H9 (cell line): Measurements from ENCODE around the gene UMAD1. TPM values are rescaled to one million over a fixed set of nuclear protein-coding genes. Genes with fewer than 3 reads are reported as not detected.

Experiments
- DNase-seq: peaks from one replicate; pipeline ENCODE4 v3.0.0-alpha.2; 2017
- H2AFZ ChIP-seq: one replicate; pipeline ENCODE4 v1.6.1; 2013; ENCODE audit warnings: mild to moderate bottlenecking, low read length, control low read depth, moderate library complexity
- H2AK5ac ChIP-seq: 2 replicates; pipeline ENCODE4 v1.6.1; 2013; ENCODE audit warnings: low read length, control low read depth, mixed read lengths; ENCODE audit not compliant: insufficient read length
- H2BK120ac ChIP-seq: one replicate; pipeline ENCODE4 v1.6.1; 2013; ENCODE audit warnings: low read depth, mild to moderate bottlenecking, low read length, control low read depth, inconsistent platforms; ENCODE audit not compliant: poor library complexity, severe bottlenecking
- H2BK12ac ChIP-seq: 2 replicates; pipeline ENCODE4 v1.6.1; 2013; ENCODE audit warnings: low read length, control low read depth, mixed read lengths, low read depth; ENCODE audit not compliant: insufficient read length
- H2BK15ac ChIP-seq: 2 replicates; pipeline ENCODE4 v1.6.1; 2013; ENCODE audit warnings: low read depth, low read length, control low read depth
- H2BK20ac ChIP-seq: one replicate; pipeline ENCODE4 v1.6.1; 2013; ENCODE audit warnings: low read depth, mild to moderate bottlenecking, low read length, control low read depth, inconsistent platforms; ENCODE audit not compliant: poor library complexity, severe bottlenecking
- H2BK5ac ChIP-seq: 2 replicates; pipeline ENCODE4 v1.6.1; 2013; ENCODE audit warnings: low read length, control low read depth, mixed read lengths; ENCODE audit not compliant: insufficient read length
- H3K14ac ChIP-seq: 2 replicates; pipeline ENCODE4 v1.6.1; 2013; ENCODE audit warnings: low read length, control low read depth; ENCODE audit not compliant: insufficient read depth
- H3K18ac ChIP-seq: 2 replicates; pipeline ENCODE4 v1.6.1; 2013; ENCODE audit warnings: low read depth, mild to moderate bottlenecking, mixed read lengths, low read length, control low read depth; ENCODE audit not compliant: insufficient read length
- H3K23ac ChIP-seq: 2 replicates; pipeline ENCODE4 v1.6.1; 2013; ENCODE audit warnings: low read length, control low read depth, mixed read lengths, low read depth; ENCODE audit not compliant: insufficient read length
- H3K23me2 ChIP-seq: 2 replicates; pipeline ENCODE4 v1.6.1; 2013; ENCODE audit warnings: low read depth, mild to moderate bottlenecking, mixed read lengths, low read length, control low read depth; ENCODE audit not compliant: insufficient read length, poor library complexity, severe bottlenecking
- H3K27ac ChIP-seq: 2 replicates; pipeline ENCODE4 v1.5.1; 2013; ENCODE audit warnings: low read length, control low read depth, mixed read lengths, low read depth; ENCODE audit not compliant: insufficient read length
- H3K27me3 ChIP-seq: 2 replicates; pipeline ENCODE4 v1.6.1; 2013; ENCODE audit warnings: low read length, control low read depth, inconsistent platforms; ENCODE audit not compliant: insufficient read depth
- H3K4ac ChIP-seq: 2 replicates; pipeline ENCODE4 v1.6.1; 2013; ENCODE audit warnings: low read depth, mild to moderate bottlenecking, control low read depth, inconsistent platforms, low read length, moderate library complexity
- H3K4me1 ChIP-seq: 2 replicates; pipeline ENCODE4 v1.6.1; 2013; ENCODE audit warnings: low read length, control low read depth, inconsistent platforms; ENCODE audit not compliant: insufficient read depth
- H3K4me2 ChIP-seq: 2 replicates; pipeline ENCODE4 v1.6.1; 2013; ENCODE audit warnings: low read length, control low read depth, mixed read lengths; ENCODE audit not compliant: insufficient read length, insufficient read depth
- H3K56ac ChIP-seq: 2 replicates; pipeline ENCODE4 v1.6.1; 2013; ENCODE audit warnings: low read depth, mild to moderate bottlenecking, mixed read lengths, low read length, control low read depth; ENCODE audit not compliant: insufficient read length
- H3K79me1 ChIP-seq: 2 replicates; pipeline ENCODE4 v1.6.1; 2013; ENCODE audit warnings: low read depth, mild to moderate bottlenecking, moderate library complexity, low read length, control low read depth, inconsistent platforms; ENCODE audit not compliant: insufficient read depth, poor library complexity, severe bottlenecking
- H3K79me2 ChIP-seq: 2 replicates; pipeline ENCODE4 v1.6.1; 2013; ENCODE audit warnings: low read length, control low read depth, inconsistent platforms; ENCODE audit not compliant: insufficient read depth
- H3K9ac ChIP-seq: 2 replicates; pipeline ENCODE4 v1.6.1; 2013; ENCODE audit warnings: low read length, control low read depth, mixed read lengths; ENCODE audit not compliant: insufficient read length; ENCODE audit errors: extremely low read depth
- H3K9me3 ChIP-seq: one replicate; pipeline ENCODE4 v1.6.1; 2013; ENCODE audit warnings: low read depth, low read length, inconsistent platforms; ENCODE audit not compliant: control insufficient read depth
- H3T11ph ChIP-seq: one replicate; pipeline ENCODE4 v1.6.1; 2013; ENCODE audit warnings: mild to moderate bottlenecking, low read length, control low read depth, inconsistent platforms
- H4K20me1 ChIP-seq: one replicate; pipeline ENCODE4 v1.6.1; 2013; ENCODE audit not compliant: control insufficient read depth, insufficient read length, insufficient read depth
- H4K5ac ChIP-seq: 2 replicates; pipeline ENCODE4 v1.6.1; 2013; ENCODE audit warnings: low read depth, mild to moderate bottlenecking, mixed read lengths, low read length, control low read depth; ENCODE audit not compliant: insufficient read length
- H4K8ac ChIP-seq: replicated peaks from 2 replicates; pipeline ENCODE4 v1.6.1; 2013; ENCODE audit warnings: low read length, control low read depth, mixed read lengths, low read depth; ENCODE audit not compliant: insufficient read length
- H4K91ac ChIP-seq: 2 replicates; pipeline ENCODE4 v1.6.1; 2013; ENCODE audit warnings: low read depth, mild to moderate bottlenecking, moderate library complexity, mixed read lengths, low read length, control low read depth; ENCODE audit not compliant: insufficient read length
- H3K27ac Mint-ChIP-seq, 3 experiments: 2 replicates in 2 of 3; 3 replicates in 1 of 3; pipeline ENCODE4 v1.8.0; 2020 to 2021; ENCODE audit warnings: mixed read lengths in 3 of 3, mild to moderate bottlenecking in 1 of 3, moderate library complexity in 1 of 3
- H3K27me3 Mint-ChIP-seq: 2 replicates; pipeline ENCODE4 v1.8.0; 2021; ENCODE audit warnings: low read depth, mild to moderate bottlenecking, moderate library complexity, mixed read lengths
- H3K36me3 Mint-ChIP-seq, 3 experiments: 2 replicates in 2 of 3; 3 replicates in 1 of 3; pipeline ENCODE4 v1.8.0; 2020 to 2021; ENCODE audit warnings: low read depth in 3 of 3, mixed read lengths in 3 of 3; ENCODE audit not compliant: insufficient read depth in 1 of 3
- H3K4me1 Mint-ChIP-seq, 2 experiments: 2 replicates each; pipeline ENCODE4 v1.8.0; 2020; ENCODE audit warnings: mixed read lengths in 2 of 2
- H3K4me3 Mint-ChIP-seq, 2 experiments: 2 replicates in 1 of 2; 3 replicates in 1 of 2; pipeline ENCODE4 v1.8.0; 2020 to 2021; ENCODE audit warnings: mild to moderate bottlenecking in 2 of 2, mixed read lengths in 2 of 2, moderate library complexity in 1 of 2
- H3K9me3 Mint-ChIP-seq, 2 experiments: 2 replicates in 1 of 2; 3 replicates in 1 of 2; pipeline ENCODE4 v1.8.0; 2020; ENCODE audit warnings: mild to moderate bottlenecking in 2 of 2, mixed read lengths in 2 of 2, moderate library complexity in 1 of 2
- WGBS: extraction: QIAGEN DNeasy Blood & Tissue Kit; methylation state at CpG from one replicate; pipeline ENCODE4 v1.1.7; 2013; ENCODE audit warnings: missing lambda C conversion rate, low lambda C conversion rate, mixed read lengths; ENCODE audit not compliant: insufficient read length; ENCODE audit errors: extremely low coverage; 5-methylcytosine and 5-hydroxymethylcytosine counted together
- total RNA-seq: library from RNA; stranded (reverse); gene quantifications from 2 replicates; pipeline ENCODE4 v1.2.1, GENCODE V29; 2021
- TF ChIP-seq, protein P1 (sequence below): fragments of 200-600 bp; sonication (generic); conservative IDR thresholded peaks from 3 replicates; pipeline ENCODE4 v1.8.0; 2021; ENCODE audit warnings: antibody characterized with exemption, mild to moderate bottlenecking

The UMAD1 gene
- total RNA-seq, 1 experiment from 2014 or later: 8.9 TPM

DNA sequence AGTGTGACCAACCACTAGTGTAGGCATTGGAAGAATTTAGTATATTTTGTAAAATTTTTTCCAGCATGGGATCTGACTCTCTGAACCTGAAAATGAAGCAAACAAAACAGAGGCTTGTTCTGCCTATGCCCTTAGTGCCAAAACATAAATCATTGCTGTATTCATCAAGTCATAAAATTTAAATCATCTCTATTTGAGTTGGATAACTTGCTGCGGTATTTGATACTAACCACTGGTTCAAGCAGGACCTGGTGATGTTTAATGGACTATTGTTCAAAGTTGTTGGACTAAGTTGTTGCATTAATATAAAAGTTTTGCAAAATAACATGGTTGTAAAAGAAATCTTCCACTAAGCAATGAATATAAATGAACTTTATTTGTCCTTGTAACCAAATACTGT is 97.6 kb downstream of the UMAD1 start:
- no peak overlapping the region for H2BK20ac ChIP-seq
- no peaks in the 10 kb centered on the region for H3K79me1 ChIP-seq
- H3K18ac ChIP-seq: no peak overlapping the region
- no peaks in the 10 kb centered on the region for H3K27me3 Mint-ChIP-seq
- no CpG with 5 or more reads among the region's 1 CpG for WGBS
- H2AK5ac ChIP-seq: no peak overlapping the region
- peaks cover 14 to 34% of the 10 kb centered on the region in 2 experiments for H3K4me1 Mint-ChIP-seq
- no peak overlapping the region for H3K56ac ChIP-seq
- H3K36me3 Mint-ChIP-seq: no peaks in the 10 kb centered on the region
- H2BK12ac ChIP-seq: no peak overlapping the region
- H3K9me3 ChIP-seq: no peaks in the 10 kb centered on the region
- H4K20me1 ChIP-seq: no peaks in the 10 kb centered on the region
- no peak overlapping the region for H4K8ac ChIP-seq
- H2BK5ac ChIP-seq: no peak overlapping the region
- H2AFZ ChIP-seq: no peak overlapping the region
- no peak overlapping the region for H2BK120ac ChIP-seq
- no peaks in the 10 kb centered on the region for H3K27me3 ChIP-seq
- no peak overlapping the region for H3K9ac ChIP-seq
- H3K27ac ChIP-seq: no peak overlapping the region
- H3K14ac ChIP-seq: no peak overlapping the region
- H3K27ac Mint-ChIP-seq: no peak overlapping the region
- no peak overlapping the region for H3K23ac ChIP-seq
- no peak overlapping the region for H3K4me2 ChIP-seq
- H3K23me2 ChIP-seq: no peaks in the 10 kb centered on the region
- H3T11ph ChIP-seq: no peak overlapping the region
- H3K79me2 ChIP-seq: no peaks in the 10 kb centered on the region
- no peak for DNase-seq
- H2BK15ac ChIP-seq: no peak overlapping the region
- no peak overlapping the region for H4K5ac ChIP-seq
- H3K4ac ChIP-seq: no peak overlapping the region
- peaks cover 3% of the 10 kb centered on the region; the same call in 1 of the 2 replicates for H3K4me1 ChIP-seq
- no peak overlapping the region for H3K4me3 Mint-ChIP-seq
- H3K9me3 Mint-ChIP-seq: no peaks in the 10 kb centered on the region
- no peak overlapping the region for H4K91ac ChIP-seq
- TF ChIP-seq, protein P1, sequence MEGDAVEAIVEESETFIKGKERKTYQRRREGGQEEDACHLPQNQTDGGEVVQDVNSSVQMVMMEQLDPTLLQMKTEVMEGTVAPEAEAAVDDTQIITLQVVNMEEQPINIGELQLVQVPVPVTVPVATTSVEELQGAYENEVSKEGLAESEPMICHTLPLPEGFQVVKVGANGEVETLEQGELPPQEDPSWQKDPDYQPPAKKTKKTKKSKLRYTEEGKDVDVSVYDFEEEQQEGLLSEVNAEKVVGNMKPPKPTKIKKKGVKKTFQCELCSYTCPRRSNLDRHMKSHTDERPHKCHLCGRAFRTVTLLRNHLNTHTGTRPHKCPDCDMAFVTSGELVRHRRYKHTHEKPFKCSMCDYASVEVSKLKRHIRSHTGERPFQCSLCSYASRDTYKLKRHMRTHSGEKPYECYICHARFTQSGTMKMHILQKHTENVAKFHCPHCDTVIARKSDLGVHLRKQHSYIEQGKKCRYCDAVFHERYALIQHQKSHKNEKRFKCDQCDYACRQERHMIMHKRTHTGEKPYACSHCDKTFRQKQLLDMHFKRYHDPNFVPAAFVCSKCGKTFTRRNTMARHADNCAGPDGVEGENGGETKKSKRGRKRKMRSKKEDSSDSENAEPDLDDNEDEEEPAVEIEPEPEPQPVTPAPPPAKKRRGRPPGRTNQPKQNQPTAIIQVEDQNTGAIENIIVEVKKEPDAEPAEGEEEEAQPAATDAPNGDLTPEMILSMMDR: no peak
